ENCODE measurements around the gene MRPL18. TPM values are rescaled to one million over a fixed set of nuclear protein-coding genes. Genes with fewer than 3 reads are reported as not detected.

The MRPL18 gene
- total and polyA plus RNA-seq, 2 donors (not counting 3 experiments of a cell fraction or from before 2014, with no cell fraction given), result 55.4 to 70.7 TPM

DNA sequence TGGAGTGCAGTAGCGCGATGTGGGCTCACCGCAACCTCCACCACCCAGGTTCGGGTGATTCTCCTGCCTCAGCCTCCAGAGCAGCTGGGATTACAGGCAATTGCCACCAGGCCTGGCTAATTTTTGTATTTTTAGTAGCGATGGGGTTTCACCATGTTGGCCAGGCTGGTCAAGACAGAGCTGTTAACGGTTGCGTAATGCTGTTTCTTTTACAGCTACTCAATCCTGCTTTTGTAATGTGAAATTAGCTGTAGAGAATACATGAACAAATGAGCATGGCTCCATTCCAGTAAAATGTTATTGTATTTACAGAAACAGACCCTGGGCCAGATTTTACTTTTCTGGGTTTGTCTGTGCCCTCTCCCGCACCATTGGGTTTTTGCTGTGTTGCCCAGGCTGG is 11.7 kb downstream of the MRPL18 start:
- ChIA-PET POLR2A (no interaction called here), CTCF (no interaction called here)
- Histone ChIP-seq H3K9me3 (replicated peaks; ENCODE audit: control insufficient read depth, insufficient read depth, low read length) (no peaks in the 10 kb centered on the region), H3K36me3 (ENCODE audit: control insufficient read depth in 2 of 2, extremely low read depth in 1 of 2, insufficient read depth in 2 of 2, low read length in 2 of 2) (peaks cover 5% of the 10 kb centered on the region in 2 experiments), H3K4me3 (replicated peaks in 1 of 3; ENCODE audit: insufficient read depth in 1 of 3, low read depth in 1 of 3, low read length in 3 of 3) (no peak overlapping the region), H3K4me2 (ENCODE audit: insufficient read depth, low read length) (no peak overlapping the region), H3K27ac (ENCODE audit: insufficient read depth, low read depth, low read length) (no peak overlapping the region), H3K9me1 (replicated peaks; ENCODE audit: control insufficient read depth, extremely low read depth, insufficient read depth, low read length) (no peaks in the 10 kb centered on the region), H4K20me1 (replicated peaks; ENCODE audit: control insufficient read depth, extremely low read depth, insufficient read depth, low read length) (peaks cover 2% of the 10 kb centered on the region), H2AFZ (ENCODE audit: low read depth, low read length) (no peak overlapping the region), H3K9ac (replicated peaks; ENCODE audit: extremely low read depth, insufficient read depth, low read length) (no peak overlapping the region), H3K79me2 (ENCODE audit: control insufficient read depth, insufficient read depth, low read length) (no peaks in the 10 kb centered on the region), H3K27me3 (ENCODE audit: control insufficient read depth in 2 of 2, insufficient read depth in 2 of 2, low read length in 2 of 2) (no peaks in the 10 kb centered on the region), H3K4me1 (ENCODE audit: control insufficient read depth, extremely low read depth, insufficient read depth, low read length) (no peaks in the 10 kb centered on the region)
- intact Hi-C loops (cut with micrococcal nuclease), result no loop called here
- dilution Hi-C loops (cut with MboI; ENCODE audit: extremely low pct_ligation_motif_present, low sequenced_read_pairs), result no loop called here
- FAIRE-seq, result no peak
- no TSS peak for BruUV-seq (replicated peaks)
- TF ChIP-seq POLR2A (IDR thresholded peaks at IDR 0.05; ENCODE audit: low read depth, low read length) (no peak), JUN (IDR thresholded peaks at IDR 0.05; ENCODE audit: borderline replicate concordance, insufficient read depth, insufficient read length, low read depth) (no peak), FOS (IDR thresholded peaks at IDR 0.05; ENCODE audit: borderline replicate concordance, insufficient read depth, low read length) (no peak), EZH2 (IDR thresholded peaks at IDR 0.05; ENCODE audit: borderline replicate concordance, low read depth, low read length, severe bottlenecking) (no peak), GATA2 (IDR thresholded peaks at IDR 0.05; ENCODE audit: insufficient read depth, insufficient read length, low read depth, low read length) (no peak), MYC (IDR thresholded peaks at IDR 0.05; ENCODE audit: low read depth, low read length) (no peak), POLR2AphosphoS5 (IDR thresholded peaks at IDR 0.05; ENCODE audit: insufficient read depth, low read depth, low read length) (no peak)
- TF ChIP-seq, protein P1, sequence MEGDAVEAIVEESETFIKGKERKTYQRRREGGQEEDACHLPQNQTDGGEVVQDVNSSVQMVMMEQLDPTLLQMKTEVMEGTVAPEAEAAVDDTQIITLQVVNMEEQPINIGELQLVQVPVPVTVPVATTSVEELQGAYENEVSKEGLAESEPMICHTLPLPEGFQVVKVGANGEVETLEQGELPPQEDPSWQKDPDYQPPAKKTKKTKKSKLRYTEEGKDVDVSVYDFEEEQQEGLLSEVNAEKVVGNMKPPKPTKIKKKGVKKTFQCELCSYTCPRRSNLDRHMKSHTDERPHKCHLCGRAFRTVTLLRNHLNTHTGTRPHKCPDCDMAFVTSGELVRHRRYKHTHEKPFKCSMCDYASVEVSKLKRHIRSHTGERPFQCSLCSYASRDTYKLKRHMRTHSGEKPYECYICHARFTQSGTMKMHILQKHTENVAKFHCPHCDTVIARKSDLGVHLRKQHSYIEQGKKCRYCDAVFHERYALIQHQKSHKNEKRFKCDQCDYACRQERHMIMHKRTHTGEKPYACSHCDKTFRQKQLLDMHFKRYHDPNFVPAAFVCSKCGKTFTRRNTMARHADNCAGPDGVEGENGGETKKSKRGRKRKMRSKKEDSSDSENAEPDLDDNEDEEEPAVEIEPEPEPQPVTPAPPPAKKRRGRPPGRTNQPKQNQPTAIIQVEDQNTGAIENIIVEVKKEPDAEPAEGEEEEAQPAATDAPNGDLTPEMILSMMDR (IDR thresholded peaks at IDR 0.05; ENCODE audit: extremely low read depth in 1 of 2, insufficient read depth in 1 of 2, low read depth in 1 of 2, low read length in 2 of 2), result no peak
- TF ChIP-seq, protein P2, sequence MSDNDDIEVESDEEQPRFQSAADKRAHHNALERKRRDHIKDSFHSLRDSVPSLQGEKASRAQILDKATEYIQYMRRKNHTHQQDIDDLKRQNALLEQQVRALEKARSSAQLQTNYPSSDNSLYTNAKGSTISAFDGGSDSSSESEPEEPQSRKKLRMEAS (IDR thresholded peaks at IDR 0.05; ENCODE audit: insufficient read depth, insufficient read length), result no peak
- no peak for DNase-seq (ENCODE audit: low read depth, low spot score)

All from endothelial cell of umbilical vein (primary cell).